Measurements from ENCODE around the gene OR10C1.
"Not testable (repeated sequence)": the region's sequence is repeated elsewhere in the genome, so short reads cannot be mapped to it uniquely, and the experiment has no call there.

OR10C1 gene, protein sequence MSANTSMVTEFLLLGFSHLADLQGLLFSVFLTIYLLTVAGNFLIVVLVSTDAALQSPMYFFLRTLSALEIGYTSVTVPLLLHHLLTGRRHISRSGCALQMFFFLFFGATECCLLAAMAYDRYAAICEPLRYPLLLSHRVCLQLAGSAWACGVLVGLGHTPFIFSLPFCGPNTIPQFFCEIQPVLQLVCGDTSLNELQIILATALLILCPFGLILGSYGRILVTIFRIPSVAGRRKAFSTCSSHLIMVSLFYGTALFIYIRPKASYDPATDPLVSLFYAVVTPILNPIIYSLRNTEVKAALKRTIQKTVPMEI

DNA sequence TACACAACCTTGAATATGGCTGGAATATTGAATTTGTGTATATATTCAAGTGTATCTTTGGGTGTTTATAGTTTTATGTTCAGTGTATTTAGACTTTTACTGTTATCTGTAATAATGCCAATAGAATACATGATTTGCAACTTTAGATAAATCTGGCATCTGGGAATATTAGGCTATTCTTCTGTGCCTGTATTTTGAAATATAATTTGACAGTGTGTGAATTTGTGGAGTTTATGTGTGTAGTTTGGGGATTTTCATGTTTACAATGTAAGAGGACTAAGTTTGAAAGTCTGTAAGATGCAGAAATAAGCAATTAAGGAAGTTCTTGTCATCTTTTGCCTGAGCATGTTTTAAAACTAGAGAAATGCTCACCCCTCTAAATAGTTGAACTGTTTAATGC lies at the start of gene OR10C1:
TSS of gene OR10C1 (plus strand) at position 301 of the 400 bp plus-strand sequence. CDS start 710 bp downstream, outside the sequence.
- DNase-seq, result no peak

DNA sequence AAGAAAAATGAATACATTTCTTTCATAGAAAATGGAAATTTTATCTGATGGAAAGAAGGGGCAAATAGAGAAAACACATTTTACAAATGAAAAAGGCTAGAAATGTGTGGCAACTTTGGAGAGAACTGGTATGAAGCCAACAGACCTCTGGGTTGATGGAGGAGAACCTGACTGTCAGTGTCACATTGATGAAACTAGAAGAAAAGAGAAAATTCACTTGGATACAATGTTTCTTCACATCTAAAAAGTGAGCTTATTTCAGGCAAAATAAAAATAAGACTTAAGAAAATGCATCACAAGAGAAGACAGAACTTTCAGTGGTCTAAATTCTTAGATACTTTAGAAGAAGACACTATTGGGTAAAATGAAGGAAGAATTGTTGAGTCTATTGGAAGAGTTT lies 43.8 kb upstream of the OR10C1 start, which contains the start of gene OR12D2:
TSS of gene OR12D2 (plus strand) at position 301 of the 400 bp plus-strand sequence. CDS start 1,069 bp downstream, outside the sequence.
- no peak for DNase-seq

DNA sequence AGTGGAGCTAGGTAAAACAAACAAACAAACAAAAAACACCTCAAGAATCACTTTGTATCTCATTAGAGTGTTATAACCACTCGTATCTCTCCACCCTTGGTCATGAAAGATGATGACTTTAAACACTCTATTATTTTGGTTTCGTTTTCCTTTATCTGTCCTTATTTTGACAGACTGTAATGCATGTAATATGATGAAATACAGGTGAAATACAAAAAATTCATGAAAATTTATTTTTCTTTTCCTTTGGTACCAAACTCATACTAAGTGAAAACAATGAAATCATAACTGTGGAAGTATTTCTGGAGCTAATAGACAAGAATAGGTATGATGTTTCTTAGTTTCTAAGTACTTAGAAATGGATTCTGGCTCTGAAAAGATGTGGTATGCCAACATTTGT lies 39.6 kb upstream of the OR10C1 start:
- DNase-seq, result no peak

DNA sequence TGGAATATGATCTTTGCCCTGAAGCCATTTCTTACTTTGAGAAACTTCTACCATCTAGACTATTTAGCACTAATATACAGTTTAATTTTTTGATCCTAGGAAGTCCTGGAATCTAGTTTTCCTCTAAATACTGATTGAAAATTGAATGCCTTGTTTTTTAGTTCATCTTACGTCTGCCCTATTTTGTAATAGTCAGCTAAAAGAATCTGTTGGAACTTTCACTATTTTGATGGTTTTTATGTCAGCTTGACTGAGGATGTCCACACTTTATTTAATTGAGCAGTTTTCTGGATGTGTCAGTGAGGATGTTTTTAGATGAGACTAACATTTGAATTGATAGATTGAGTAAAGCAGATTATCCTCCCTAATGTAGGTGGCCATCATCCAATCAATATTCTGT lies 35.3 kb upstream of the OR10C1 start:
- no peak for DNase-seq

DNA sequence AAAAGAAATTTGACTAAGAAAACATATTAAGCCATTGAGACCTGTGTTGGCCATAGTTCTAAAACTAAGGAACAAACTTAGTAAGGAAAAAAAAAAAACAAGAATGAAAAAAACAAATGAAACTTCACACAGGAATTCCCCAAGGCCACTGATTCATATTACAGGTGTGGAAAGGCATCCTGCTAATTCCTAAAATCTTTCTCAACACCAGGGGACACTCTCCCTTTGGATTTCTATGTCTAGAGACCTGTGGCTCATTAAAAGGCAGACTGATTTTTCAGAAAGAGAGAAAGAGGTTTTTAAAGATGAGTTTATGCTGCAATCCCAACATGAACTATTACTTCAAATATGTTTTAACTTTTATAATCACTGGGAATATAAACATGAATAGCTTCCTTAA lies 24.5 kb upstream of the OR10C1 start, which contains the start of gene OR12D1:
TSS of gene OR12D1 (plus strand) at position 341 of the 400 bp plus-strand sequence.
- no peak for DNase-seq

DNA sequence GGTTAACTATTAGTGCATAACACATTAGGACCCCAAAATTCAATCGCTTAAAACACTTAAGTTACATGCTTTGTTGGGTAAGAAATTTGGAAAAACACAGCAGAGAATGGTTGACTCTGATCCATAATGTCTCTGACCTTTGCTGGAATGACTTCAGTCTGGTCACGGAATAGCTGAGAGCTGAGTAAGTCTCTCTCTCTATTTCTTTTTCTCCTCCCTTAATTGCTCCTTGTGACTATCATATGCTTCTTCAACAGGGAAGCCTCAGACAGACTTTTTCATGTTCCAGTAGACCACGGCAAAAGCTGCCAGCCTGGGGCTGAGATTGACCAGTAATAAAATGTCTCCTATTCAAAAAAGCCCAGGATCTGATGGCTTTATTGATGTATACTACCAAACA lies 19.6 kb upstream of the OR10C1 start:
- no peak for DNase-seq

DNA sequence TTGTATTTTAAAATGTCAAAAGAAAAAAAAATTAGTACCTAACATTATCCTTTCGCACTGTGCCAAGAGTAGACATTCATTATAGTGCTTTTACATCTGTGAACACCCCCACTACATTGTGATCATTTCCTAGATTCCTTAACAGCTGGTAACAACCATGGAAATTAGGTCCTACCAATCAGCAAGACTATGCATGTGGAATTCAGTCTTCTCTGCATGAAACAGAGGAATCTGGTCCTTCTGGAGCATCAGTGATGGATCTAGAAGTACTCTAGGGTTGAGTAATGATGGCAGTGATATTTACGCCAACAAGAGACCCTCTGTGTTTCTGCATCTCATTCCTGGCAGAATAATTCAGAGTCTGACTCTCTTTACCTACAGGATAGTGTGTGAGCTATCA lies 14.9 kb upstream of the OR10C1 start:
- no peak for DNase-seq

DNA sequence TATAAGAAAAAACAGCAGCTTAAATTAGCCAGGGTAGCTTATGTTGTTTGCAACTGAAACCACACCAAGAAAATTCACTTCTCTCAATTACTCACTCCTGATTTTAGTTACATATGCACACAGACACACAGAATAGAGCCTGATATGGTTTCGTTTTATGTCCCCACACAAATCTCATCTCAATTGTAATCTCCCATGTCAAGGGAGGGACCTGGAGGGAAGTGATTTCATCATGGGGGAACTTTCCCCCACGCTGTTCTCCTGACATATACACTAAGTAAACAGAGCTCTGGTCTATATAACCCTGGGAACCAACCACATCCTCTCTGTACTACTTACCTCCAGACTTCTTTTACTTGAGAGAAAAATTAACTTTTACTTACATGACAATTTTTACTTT lies 14.5 kb upstream of the OR10C1 start:
- no peak for DNase-seq

DNA sequence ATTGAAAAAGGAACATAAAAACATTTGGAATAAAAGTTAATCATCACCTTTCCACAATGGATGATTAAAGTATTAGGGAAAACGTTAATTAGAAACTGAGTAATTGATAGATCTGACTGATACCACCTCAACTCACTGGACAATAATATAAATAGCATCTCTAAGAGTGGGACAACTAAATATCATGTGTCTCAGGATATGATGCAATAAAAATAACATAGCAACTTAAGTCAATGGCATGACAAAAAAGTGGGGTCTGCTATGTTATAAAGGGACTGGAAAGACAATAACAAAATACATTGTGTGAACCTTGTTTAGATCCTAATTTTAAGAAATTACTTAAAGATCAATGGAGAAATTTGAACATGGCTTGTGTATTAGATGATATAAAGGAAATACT lies 14.0 kb upstream of the OR10C1 start:
- no peak for DNase-seq

DNA sequence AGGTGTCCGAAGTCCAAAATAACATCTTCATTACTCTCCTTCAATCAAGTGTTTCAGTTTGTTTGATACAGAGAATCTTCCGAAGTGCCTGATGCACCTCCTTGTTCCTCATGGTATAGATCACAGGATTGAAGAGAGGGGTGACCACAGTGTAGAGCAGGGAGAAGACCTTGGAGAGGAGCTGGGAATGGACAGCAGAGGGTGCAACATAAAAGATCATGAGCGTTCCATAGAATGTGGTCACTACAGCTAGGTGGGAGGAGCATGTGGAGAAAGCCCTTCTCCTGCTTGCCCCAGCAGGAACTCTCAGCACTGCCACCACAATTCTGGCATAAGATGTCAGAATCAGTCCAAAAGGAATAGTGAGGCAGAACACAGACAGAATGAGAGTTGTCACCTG lies 12.5 kb upstream of the OR10C1 start:
- no peak for DNase-seq

DNA sequence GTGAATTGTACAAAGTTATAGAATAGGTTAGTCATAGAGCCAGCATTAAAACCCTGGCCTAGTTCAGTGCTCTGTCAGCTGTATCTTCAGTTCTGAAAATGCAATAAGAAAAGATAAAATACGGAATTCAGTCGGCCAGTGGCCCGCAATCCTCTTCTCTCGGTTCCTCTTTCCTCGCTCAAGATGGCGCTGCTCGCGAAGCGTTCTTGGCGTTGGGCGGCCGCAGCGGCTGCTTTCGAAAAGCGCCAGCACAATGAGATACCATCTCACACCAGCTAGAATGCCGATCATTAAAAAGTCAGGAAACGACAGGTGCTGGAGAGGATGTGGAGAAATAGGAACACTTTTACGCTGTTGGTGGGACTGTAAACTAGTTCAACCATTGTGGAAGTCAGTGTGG lies 2.4 kb upstream of the OR10C1 start:
- not testable (repeated sequence) for DNase-seq

DNA sequence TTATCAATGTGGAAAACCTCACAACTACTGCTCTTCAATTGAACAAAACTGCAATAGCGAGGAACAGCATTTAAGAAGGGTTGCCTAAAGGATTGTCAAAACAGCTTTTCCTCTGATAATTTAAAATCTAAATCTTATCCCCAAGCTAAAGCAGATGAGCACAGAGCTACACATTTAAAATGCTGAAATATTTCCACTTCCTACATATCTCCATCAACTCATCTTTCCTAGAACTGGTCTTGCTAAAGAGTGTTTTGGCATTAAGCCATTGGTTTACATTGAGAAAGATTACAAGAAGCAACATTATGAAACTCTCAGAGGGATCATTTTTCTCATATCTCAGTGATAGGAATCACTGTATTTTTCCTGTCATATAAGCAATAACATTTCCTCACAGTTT lies 3.6 kb downstream of the OR10C1 start:
- DNase-seq, result no peak

DNA sequence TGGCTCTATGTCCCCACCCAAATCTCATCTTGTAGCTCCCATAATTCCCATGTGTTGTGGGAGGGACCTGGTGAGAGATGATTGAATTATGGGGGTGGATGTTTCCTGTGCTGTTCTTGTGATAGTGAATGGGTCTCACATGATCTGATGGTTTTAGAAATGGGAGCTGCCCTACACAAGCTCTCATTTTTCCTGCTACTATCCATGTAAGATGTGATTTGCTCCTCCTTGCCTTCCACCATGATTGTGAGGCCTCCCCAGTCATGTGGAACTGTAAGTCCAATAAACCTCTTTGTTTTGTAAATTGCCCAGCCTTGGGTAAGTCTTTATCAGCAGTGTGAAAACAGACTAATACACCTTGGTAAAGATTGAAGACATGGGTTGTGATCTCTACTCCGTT lies 4.9 kb downstream of the OR10C1 start:
- not testable (repeated sequence) for DNase-seq

DNA sequence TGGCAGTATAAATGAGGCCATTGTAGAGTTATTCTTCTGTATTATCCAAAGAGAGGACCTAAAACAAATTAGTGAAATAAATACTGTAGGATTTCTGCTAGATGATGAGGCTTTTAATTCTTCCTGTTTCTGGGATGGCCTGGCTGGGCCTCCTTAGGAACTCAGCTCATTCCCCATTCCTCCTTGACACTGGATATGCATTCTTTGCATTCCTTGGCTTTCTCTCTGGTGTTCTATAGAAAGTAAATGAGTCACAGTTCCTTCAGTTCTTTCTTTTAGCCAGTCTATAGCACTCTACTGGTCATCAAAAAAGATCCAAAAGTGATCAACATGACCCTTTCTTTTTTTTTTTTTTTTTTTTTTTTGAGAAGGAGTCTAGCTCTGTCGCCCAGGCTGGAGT lies 8.6 kb downstream of the OR10C1 start:
- no peak for DNase-seq

DNA sequence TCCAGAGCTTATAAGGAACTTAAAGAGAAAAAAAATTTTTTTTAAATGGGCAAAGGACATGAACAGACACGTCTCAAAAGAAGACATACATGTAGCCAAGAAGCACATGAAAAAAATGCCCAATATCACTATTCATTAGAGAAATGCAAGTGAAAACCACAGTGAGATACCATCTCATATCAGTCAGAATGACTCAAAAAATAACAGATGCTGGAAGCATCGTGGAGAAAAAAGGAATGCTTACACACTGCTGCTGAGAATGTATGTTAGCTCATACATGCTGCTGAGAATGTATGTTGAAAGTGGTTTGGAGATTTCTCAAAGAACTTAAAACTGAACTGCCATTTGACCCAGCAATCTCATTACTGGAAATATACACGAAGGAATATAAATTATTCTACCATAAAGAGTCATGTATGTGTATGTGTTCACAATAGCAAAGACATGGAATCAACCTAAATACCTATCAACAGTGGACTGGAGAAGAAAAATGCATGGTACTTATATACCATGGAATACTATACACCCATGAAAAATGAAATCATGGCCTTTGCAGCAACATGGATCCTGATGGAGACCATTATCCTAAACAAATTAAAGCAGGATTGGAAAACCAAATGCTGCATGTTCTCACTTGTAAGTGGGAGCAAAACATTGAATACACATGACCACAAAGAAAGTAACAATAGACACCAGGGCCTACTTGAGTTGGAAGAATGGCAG lies 12.5 kb downstream of the OR10C1 start:
- no peak for DNase-seq

DNA sequence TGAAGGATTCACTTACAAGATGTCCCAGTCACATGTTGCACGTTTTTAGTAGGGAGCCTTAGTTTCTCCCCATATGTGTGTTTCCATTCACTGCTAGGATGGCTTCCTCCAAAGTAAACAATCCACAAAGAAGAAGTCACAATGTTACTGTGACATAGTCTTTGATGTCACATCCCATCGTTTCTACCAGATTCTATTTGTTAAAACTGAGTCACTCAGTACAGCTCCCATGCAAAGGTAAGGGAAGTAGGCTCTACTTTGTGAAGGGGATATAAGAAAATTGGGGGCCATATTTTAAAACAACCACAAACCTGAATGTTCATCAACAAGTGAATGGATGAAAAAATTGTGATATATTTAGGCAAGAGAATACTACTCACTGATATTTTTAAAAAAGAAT lies 17.9 kb downstream of the OR10C1 start, which contains the start of the genes OR11A1 and OR2H1:
TSS of gene OR11A1 (minus strand) at position 101 of the 400 bp plus-strand sequence. CDS start 29,430 bp downstream, outside the sequence.
TSS of gene OR2H1 (plus strand) at position 185 of the 400 bp plus-strand sequence. CDS start 4,615 bp downstream, outside the sequence.
- no peak for DNase-seq

DNA sequence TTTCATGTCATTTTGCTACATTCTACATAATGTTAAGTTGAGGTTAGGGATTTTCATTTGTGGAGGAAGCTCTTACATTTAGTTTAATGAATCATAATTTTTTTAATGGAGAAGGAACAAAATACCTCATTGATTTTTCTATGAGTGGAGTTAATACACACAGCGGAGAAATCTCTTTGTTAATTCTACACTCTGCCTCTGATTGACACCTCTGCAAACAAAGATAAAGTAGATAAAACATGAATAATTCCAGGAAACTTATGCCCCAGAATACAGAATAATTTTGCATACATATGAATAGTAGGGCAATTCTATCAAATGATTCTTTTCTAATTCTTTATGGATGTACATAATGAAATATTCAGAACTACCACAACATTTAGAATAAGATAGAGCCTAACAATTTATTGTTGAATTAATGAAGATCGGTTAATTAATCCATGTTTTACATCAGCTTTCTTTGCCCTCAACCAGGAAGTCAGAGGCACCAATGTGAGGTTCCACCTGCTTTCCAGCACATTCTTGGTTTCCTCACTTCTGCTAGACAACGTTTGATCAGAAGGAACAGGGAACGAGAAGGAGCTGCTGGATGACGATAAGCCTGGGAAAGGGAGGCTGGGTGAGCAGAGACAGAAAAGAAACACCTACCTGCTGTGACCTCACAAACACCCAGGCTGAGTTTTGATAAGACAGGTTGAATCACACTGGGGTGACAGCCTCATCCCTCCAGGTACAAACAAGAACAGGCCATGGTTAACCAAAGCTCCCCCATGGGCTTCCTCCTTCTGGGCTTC lies 22.1 kb downstream of the OR10C1 start:
- DNase-seq, result no peak

DNA sequence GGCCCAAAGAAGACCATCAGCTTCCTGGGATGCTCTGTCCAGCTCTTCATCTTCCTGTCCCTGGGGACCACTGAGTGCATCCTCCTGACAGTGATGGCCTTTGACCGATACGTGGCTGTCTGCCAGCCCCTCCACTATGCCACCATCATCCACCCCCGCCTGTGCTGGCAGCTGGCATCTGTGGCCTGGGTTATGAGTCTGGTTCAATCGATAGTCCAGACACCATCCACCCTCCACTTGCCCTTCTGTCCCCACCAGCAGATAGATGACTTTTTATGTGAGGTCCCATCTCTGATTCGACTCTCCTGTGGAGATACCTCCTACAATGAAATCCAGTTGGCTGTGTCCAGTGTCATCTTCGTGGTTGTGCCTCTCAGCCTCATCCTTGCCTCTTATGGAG lies 22.9 kb downstream of the OR10C1 start:
- DNase-seq, result no peak

DNA sequence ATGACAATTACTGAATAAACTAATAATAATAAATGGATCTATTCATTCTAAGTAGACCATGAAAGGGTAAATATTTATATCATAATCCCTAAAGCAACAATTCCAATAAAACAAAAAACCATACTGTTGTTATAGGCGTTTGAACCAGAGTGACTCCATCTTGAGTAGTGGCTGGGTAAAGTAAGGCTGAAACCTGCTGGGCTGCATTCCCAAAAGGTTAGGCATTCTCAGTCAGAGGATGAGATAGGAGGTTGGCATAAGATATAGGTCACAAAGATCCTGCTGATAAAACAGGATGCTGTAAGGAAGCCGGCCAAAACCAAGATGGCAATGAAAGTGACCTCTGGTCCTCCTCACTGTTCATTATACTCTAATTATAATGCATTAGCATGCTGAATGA lies 26.2 kb downstream of the OR10C1 start:
- no peak for DNase-seq

DNA sequence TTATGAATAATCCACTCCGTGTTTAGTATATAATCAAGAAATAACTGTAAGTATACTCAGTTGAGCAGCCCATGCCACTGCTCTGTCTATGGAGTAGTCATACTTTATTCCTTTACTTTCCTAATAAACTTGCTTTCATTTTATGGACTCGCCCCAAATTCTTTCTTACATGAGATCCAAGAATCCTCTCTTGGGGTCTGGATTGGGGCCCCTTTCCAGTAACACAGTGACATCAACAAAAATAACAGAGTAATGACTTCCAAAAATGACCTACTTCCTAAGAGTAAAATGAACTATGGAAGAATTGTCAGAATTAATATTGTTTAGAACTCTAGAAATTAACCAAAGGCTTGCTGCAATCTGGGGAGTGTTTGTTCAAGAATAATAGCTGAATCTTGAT lies 26.7 kb downstream of the OR10C1 start:
- DNase-seq, result no peak

DNA sequence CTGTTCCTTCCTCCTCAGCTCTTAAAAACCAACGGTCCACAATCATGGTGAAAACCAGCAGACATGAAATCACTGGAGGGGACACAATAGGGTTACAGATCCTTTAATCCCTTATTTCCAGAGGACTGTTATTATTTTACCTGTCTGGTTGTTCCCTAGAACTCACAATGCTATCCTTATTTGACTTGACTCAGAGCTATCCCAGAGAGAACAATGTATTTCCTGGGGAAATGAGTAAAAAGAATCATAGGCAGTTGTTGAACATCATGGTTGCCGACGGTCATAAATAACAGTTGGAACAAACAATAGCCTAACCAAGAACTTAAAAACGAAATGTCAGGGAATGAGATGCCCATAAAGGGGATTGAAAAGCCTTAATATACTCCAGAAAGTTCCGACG lies 27.1 kb downstream of the OR10C1 start:
- DNase-seq, result no peak

DNA sequence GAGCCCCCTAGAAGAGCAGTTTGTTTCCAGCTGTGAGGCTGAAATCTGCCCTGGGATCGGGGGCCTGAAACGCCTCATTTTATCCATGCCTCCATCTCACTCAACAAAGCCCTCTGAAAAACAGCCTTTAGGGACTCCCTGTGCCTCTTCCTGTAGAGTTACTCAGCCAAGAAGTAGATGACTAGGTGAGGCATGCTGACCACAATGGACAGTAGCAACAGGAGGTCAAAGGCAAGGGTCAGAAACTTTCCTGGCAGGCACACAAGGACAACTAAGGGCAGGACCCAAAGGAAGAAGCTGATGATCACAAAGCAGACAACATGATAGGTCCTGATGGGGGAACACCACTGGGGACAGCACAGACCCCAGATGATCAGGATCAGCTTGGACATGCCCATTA lies 35.9 kb downstream of the OR10C1 start:
- no peak for DNase-seq

DNA sequence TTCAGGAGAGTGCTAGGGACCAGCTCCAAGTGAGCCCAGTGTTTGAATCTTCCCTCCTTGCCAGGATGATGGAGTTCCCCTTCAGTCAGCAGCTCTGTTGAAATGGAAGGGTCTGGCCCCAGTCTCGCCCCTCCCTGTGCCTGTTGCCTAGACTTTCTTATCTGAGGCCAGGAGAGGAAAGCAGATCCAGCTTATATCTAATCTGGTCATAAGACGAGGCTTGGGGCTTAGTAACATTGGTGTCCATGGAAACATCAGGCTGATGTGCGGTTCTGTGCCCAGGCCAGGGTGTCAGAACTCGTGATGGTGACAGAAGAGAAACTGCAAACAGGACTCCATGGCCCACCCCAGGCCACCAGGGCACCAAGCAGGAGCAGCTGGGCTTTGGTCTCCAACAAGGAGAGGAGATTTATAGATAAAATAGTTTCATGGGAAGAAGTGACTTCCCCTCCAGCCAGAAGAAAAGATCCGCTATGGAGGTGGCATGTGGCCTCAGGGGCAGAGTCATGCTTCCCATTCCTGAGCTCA lies 38.9 kb downstream of the OR10C1 start:
- no peak for DNase-seq

All from NCI-H1417 treated with DMSO at 0.1 percent for 48 hours (cell line).